GM21529 (cell line): ENCODE results near the gene NELL2.
"Not testable (repeated sequence)": the region's sequence is repeated elsewhere in the genome, so short reads cannot be mapped to it uniquely, and the experiment has no call there.

Source experiments
- ATAC-seq: cut with Tn5 transposase; IDR thresholded peaks from one replicate; pipeline ENCODE4 v1.9.1; 2021; ENCODE audit not compliant: unreplicated experiment

Gene NELL2

DNA sequence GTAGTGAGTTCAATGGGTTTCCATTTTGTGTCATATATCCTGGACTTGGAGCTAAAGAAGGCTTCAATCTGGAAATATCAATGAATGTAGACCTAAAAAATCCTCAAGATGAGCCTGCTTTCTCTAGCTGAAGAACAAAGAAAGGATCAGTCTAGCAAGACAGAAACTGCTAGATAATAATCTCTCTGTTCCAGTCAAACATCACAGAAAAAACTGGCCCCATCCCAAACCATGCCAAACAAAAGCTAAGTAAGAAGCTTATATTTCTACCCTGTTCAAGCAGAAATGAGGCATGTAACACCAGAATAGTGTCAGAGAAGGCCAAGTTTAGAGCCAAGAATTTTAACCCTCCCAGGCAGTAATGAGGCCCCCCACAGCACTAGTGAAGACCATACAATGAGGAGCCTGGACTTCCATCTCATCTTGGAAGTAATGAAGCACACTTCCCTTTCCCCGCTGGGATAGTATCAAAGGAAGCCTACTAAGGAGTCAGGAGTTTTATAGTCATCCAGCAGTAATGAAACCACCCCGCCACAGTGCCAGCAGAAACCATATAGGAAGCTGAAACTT lies 95.8 kb downstream of the NELL2 start:
- no peak for ATAC-seq

DNA sequence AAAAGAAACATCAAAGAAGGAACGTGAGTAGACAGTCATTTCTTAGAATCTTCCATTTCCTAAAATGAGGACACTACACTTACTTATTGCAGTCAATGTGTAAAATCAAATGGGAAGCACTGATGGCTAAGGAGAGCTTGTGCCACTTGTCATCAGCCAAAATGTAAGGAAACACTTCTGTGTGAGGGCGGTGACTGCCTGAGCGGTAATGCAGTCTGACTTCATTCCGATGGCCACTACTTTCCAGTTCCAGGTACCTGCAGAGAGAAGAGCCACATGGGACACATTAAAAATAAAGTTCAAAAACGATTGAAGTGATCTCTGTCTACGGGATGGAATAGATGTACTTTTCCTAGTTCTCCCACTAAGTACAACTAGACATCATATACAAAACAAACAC lies 96.3 kb downstream of the NELL2 start:
- no peak for ATAC-seq

DNA sequence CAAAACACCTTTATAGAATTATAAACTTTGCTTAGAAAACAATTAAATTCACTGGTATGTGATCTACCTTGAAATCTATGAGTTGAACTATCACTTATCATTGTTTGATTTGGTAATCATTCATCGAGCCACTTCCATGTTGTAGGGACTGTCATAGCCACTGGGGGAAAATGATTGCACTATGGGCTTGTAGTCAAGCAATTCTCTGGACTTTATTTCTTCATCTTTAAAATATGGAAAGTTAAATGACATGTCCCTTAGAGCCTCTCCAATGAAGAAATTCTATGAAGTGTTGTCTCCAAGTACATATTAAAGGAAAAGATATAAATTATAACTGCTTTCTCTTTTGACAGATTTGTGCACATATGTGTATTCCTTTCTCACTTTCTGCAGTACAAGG lies 97.3 kb downstream of the NELL2 start:
- ATAC-seq = no peak

DNA sequence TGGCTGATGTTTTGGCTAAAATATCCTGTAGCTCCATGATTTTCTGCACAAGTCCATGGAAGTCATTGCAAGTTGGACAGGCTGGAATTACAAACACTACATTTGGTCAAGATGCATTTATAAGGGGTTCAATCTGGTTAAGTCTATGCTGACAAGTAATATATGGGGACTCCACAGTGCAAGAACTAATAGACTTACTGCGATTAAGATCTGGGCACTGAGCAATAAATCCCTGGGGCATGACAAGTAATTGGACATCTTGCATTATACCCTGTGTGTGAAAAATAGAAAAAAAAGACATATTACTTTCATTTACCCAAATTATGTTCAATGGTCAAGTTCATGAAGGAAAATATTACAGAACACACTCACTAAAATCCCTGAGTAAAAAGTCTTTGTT lies 99.1 kb downstream of the NELL2 start:
- no peak for ATAC-seq

DNA sequence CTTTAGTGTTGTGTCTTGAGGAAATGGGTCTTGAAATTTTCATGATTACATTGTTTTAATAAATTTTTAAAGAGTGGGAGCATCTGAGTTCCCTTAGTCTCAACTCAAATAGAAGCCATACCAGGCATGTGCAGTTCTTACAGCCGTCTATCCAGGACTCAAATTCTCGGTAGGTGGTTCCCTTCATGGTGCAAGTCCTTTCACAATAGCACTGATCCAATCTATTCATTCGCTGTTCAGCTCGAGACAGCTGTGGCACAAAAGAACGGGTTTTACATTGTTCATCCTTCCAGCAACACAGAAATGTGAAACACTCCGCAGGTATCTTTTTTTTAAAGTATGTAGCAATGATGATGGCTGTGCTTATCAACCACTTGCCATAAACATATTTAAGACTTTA lies 100.2 kb downstream of the NELL2 start:
- ATAC-seq = no peak

DNA sequence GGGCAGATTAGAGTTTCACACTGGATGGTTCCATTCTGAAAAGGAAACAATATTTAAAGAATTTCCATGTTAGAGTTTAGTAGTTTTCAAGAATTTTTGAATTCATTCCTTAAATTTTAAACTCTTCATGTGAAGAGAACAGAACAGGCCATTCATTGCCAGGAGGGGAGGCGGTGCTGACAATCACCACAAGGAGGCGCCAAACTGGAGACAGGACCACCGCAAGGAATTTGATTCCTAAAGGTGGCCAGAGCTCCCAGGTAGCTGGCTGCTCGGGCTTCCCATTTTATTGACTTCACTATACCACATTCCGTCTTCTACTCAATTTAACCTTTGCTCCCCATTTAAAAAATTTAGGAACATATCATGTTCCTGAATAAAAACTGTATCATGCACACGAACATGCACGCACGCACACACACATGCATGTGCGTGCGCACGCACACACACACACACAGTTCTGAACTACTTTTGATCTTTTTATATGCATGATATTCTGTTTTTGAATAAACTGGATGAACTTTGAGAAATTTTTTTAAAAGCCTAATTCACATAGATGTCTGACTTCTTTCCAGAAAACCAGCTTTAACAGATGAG lies 101.2 kb downstream of the NELL2 start:
- ATAC-seq = peak; percentile 77

DNA sequence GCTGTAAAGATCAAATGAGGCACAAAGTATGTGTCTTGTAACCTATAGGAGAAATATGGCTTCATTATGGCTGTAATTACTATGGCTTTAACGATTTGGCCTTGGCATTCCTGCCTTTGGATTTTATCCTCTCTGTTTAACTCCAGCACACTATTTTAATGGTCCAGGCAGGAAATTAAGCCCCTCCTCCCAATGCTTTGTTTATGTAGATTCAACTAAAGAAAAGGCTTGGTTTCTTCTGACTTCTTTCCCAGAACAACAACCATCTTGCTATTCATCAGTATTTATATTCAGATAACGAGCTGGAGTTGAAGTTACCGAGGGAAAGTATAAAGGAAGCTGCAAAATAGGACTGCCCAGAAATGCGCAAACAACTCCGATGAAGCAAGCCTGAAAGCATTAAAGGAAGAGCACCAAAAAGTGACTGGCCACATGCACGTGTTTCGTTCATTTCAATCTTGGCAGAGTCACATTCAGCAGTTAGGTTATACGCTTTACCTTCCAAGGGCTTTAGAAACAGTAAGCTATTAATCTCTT lies 104.6 kb downstream of the NELL2 start:
- no peak for ATAC-seq

DNA sequence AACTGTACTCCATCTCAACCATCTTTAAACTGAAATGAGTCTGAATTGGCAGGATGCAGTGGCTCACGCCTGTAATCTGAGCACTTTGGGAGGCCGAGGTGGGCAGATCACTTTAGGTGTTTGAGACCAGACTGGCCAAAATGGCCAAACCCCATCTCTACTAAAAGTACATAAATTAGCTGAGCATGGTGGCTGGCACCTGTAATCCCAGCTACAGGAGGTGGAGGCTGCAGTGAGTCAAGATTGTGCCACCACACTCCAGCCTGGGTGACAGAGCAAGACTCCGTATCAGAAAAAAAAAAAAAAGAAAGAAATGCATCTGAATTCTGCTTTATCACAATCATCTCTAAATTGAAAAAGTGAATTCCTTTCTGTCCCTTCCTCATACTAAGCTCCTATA lies 110.3 kb downstream of the NELL2 start:
- ATAC-seq = no peak

DNA sequence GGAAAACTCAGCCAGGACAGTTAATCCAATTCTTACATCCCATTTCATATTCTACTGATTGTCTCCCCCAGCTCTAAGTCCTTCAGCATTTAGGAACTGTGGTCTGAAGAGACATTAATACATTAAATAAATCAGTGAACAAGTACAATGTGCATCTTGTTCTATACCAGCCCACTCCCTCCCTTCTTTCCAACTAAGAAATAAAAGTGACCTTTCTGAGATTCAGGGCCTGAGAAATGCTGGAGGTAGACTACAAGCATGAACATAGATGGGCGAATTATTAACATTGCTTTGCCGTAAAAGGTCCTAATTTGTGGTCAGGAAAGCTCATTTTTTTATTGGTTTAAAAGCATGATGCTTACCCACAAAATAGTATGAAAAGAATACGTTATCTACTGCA lies 113.1 kb downstream of the NELL2 start:
- ATAC-seq = no peak

DNA sequence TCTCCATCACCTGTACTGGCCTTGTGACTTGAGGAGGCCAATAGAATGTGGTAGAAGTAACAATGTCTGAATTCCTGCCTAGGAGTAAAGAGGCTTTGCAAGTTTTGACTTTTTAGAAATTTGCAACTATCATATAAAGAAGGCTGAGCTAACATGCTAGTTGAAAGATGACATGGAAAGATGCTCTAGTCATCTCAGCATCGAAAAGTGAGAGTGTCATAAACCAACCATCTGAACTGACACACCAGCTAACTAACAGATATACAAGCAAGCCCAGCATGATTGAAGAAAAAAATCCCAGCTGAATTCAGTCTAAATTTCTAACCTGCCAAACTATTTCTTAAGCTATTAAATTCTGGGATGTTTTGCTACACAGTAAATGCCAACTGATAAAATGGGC lies 116.8 kb downstream of the NELL2 start:
- ATAC-seq = no peak

DNA sequence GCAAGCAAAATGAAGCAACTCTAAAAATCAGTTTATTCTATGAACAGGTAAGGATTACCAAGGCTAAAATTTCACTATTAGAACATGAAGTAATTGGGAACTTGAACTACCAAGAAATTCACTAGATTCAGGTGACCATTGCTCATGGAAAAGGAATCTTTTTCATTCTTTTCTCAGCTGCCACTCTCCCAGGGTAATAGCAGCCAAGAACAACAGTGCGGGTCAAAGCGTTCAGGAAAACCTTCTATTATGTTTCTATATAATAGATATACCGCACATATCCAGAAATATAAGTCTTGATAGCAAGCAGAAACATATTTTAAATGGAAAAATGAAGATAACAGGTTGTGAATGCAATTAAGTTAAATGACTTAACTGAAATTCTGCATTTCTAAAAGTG lies 125.6 kb downstream of the NELL2 start:
- no peak for ATAC-seq

DNA sequence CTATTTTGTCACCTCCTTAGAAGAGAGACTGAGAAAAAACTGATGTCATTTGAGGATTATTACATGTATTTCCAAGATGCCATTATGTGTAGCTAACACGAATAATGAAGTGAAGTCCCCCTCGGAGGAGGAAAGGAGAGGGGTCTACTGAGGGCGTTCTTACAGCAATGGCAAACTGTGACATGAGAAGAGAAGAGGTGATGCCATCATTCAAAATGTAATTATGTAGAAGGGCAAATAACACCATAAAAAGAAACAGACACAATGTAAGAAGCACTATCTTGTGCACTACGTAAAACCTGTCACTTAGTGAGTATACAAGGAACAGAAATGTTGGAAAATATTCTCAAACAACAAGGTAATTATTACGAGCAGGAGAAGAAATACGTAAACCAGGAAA lies 126.5 kb downstream of the NELL2 start:
- no peak for ATAC-seq

DNA sequence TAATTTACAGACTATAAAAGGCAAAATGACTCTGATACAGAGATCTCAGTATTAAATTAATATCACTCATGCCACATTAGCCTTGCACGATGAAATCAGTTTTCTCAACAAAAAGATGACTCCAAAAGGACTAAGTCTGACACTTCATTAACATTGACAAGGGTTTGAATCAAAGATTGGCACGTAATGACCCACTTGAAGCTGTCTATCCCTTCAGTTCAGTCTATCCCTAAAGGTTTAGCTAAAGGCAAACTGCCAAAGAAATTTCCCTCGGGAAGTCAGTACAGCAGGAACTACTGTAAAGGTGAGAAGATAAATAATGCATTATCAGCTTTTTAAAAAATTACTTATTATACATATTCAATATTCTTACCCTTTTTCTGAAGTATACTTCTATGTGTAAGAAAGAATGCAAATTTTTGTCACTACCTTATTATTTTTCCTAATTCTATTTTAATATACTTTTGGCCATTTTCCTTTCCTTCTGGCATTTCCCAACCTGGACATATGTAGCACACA lies 127.1 kb downstream of the NELL2 start:
- ATAC-seq = no peak

DNA sequence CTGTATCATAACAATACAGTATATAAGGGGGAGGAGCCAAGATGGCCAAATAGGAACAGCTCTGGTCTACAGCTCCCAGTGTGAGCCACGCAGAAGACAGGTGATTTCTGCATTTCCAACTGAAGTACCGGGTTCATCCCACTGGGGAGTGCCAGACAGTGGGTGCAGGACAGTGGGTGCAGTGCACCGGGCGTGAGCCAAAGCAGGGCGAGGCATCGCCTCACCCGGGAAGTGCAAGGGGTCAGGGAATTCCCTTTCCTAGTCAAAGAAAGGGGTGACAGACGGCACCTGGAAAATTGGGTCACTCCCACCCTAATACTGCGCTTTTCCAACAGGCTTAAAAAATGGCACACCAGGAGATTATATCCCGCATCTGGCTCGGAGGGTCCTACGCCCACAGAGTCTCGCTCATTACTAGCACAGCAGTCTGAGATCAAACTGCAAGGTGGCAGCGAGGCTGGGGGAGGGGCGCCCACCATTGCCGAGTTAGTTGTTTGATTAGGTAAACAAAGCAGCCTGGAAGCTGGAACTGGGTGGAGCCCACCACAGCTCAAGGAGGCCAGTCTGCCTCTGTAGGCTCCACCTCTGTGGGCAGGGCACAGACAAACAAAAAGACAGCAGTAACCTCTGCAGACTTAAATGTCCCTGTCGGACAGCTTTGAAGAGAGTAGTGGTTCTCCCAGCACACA lies 134.7 kb downstream of the NELL2 start:
- ATAC-seq = not testable (repeated sequence)

DNA sequence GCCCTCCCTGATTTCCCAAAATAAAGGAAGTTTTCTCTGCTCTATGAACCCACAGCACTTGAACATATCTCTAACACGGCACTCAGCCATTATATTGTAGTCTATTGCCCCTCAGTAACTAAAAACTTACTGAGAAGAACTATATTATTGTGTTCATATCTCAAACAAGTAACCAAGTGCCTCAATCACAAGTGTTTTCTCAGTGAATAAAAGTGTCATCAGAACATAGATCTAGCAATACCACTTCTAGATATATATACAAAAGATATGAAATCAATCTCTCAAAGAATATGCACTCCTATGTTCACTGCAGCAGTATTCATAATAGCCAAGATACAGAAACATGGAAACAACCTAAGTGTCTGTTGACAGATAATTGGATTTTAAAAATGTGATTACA lies 138.1 kb downstream of the NELL2 start:
- no peak for ATAC-seq

DNA sequence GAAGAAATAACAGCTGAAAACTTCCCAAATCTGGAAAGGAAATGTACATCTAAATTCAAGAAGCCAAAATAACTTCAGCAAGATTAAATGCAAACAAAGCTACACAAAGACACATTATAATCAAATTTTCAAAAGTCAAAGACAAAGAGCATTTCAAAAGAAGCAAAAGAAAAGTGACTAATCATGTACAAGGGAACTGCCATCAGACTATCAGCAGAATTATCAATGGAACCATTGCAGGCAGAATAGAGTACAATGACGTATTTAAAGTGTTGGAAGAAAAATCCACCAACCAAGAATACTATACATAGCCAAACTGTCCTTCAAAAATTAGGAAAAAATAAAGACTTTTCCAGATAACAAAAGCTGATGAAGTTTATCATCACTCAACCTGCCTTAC lies 147.5 kb downstream of the NELL2 start:
- ATAC-seq = no peak

DNA sequence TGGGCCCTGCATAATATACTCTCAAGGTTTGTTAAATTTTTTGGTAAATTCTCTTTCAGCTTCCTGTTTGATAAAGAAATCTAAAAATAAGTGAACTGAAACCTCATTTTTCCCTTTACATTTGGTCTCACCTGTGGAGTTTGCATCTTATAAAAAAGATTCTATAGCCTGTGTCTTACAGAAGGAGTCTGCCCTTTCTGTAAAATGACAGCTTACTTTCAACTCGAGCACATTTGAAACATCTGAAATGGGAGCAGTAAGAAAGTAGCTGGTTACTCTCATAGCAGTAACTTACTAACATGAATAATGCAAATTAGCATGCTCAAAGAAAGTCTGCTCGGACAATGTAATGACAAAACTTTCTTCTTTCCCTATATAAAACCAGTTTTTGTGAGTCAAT lies 155.8 kb downstream of the NELL2 start:
- no peak for ATAC-seq

DNA sequence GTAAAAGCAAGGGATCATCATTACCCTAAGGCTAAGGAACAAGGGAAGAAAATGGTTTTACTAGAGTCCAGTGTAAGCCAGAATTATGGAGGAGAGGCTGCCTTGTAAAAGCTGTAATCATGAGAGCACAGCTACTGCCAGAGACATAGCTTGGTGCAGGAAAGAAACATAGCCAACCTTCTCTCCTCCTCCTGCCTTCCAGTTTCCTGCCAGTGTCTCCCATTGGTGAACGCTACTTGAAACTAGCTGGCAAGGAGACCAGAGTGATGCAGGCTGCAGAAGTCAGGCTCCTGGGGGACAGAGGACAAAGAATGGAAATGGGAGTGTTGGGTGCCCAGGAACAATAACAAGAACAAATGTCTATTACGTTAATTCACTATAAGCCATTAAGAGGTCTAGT lies 158.5 kb downstream of the NELL2 start:
- no peak for ATAC-seq

DNA sequence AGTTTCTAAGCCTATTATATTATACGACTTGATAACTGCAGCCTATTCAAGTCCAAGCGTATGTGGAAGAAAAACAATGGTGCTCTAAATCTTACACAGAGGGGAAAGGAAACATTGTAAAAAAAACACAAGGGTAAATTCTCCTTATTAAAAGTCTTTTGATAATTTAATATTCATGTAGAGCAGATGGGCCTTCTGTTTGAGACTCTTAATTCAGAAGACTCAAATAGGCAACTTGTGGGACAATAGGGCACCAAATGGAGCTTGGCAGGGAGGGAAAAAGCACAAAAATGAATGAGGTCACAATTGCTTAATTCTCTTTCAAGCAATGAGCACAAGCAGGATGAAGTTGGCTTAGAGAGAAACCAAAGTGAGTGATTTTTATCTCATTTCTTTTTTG lies 159.4 kb downstream of the NELL2 start:
- no peak for ATAC-seq

DNA sequence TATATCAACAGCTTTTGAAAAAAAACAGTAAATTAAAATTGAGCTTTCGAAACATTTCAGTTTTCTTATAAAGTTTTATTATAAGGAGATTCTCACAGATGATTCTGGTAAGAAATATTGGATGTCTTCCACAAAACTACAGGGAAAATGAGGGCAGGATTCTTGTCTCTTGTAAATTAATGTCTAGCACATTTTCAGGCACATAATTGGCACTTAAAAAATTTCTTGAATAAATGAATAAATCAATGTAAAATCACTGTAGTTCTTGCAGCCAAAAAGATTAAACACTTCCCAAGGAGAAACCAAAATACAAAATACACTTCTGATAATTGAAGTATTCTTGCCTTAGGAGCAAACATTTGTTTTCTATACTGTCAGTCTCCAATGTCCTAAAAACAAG lies 164.4 kb downstream of the NELL2 start:
- ATAC-seq = no peak

DNA sequence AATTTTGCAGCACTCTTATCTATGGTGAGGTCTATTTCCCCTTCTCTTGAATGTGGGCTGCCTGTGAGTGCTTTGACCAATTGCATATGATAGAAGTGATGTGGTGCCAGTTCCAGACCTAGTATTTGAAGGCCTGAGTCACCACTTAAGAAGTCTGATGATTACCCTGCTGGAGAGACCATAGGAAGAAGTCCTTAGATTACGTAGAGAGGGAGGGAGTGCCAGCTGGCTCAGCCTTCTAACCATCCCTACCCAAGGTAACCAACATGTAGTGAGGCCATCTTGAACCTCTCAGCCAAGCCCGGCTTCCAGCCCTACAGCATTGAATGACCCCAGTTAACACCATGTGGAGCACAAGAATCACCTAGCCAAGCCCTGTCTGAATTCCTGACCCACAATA lies 166.9 kb downstream of the NELL2 start:
- ATAC-seq = no peak

DNA sequence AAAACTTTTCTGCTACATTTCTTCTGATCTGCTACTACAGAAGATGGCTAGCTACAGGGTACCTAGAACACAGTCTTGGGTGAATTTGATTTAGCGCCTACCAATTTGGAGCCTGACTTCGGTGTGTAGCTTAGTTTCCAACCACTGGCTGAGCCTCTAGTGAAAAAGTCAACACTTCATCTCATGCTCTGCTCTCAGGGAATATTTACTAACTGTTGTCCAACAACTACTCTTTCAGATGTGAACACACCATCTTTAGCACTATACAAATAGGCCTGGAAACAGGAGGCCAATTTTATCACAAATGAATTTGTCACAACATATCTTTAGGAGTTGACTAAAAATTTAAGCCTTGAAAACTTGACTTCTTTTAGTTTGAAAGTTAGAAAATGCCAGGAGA lies 167.9 kb downstream of the NELL2 start:
- ATAC-seq = no peak
